ENCODE measurements around the gene GALNTL6.

GALNTL6 gene

GRCh38 chr4:172979332-172979731, 1166.1 kb downstream of the GALNTL6 start:
- TF ChIP-seq CTCF (IDR thresholded peaks at IDR 0.05; ENCODE audit: borderline replicate concordance, control extremely low read depth, extremely low read depth, insufficient read depth, missing control alignments), result no peak
- no peak for DNase-seq (ENCODE audit: low spot score)
- in situ Hi-C loops (cut with MboI; ENCODE audit: low sequenced_read_pairs, unreplicated experiment), result no loop called here

DNA sequence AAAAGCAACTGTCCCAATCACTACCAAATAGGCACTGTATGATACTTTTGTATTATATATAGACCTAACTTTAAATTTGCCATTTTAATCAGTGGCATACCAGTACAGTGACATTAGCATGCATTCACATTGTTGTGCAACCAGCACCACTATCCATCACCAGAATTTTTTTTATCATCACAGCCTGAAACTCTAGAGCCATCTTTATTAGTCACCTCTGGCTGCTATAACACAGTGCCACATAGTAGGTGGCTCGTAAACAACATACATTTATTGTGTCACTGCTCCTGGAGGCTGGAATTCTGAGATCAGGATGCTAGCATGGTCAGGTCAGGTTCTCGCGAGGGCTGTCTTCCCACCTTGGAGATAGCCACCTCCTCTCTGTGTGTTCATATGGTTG, 1167.0 kb downstream of the GALNTL6 start:
- in situ Hi-C loops (cut with MboI; ENCODE audit: low sequenced_read_pairs, unreplicated experiment), result no loop called here
- TF ChIP-seq CTCF (IDR thresholded peaks at IDR 0.05; ENCODE audit: borderline replicate concordance, control extremely low read depth, extremely low read depth, insufficient read depth, missing control alignments), result no peak
- DNase-seq (ENCODE audit: low spot score), result no peak

DNA sequence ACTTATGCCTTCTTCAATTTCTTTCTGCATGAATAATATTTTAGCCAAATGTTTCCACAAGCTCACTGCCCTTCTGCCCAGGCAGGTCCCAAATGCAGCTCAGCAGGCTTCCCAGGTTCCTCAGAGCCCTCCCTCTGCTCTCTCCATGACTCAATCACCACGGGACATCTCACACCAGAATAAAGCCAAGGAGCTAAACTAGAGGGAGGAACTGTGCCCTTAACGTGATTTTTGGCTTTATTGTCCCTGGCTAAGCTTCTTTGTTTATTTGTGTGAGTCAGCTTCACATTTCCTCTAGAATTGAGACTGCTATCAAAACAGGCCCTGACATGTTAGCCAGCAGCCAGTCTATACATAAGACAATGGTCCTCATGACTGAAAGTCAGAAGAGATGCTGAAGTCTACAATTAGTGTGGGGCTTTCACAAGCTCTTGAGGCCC, 1169.0 kb downstream of the GALNTL6 start:
- no peak for DNase-seq (ENCODE audit: low spot score)
- TF ChIP-seq CTCF (IDR thresholded peaks at IDR 0.05; ENCODE audit: borderline replicate concordance, control extremely low read depth, extremely low read depth, insufficient read depth, missing control alignments), result no peak
- in situ Hi-C loops (cut with MboI; ENCODE audit: low sequenced_read_pairs, unreplicated experiment), result no loop called here

DNA sequence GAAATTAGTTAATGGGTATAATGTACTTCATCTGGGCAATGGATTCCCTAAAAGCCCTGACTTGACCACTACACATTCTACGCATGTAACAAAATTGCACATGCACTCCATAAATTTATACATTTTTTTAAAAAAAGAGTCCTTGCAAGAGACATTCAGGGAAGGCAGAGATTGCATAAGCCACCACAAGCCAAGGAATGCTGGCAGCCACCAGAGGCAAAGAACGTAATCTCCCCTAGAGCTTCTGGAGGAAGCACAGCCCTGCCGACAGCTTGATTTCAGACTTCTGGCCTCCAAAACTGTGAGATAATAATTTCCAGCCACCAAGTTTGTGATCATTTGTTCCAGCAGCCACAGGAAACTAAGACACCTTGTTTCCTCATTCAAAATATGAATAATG, 1169.8 kb downstream of the GALNTL6 start:
- in situ Hi-C loops (cut with MboI; ENCODE audit: low sequenced_read_pairs, unreplicated experiment), result no loop called here
- no peak for DNase-seq (ENCODE audit: low spot score)
- TF ChIP-seq CTCF (IDR thresholded peaks at IDR 0.05; ENCODE audit: borderline replicate concordance, control extremely low read depth, extremely low read depth, insufficient read depth, missing control alignments), result no peak

DNA sequence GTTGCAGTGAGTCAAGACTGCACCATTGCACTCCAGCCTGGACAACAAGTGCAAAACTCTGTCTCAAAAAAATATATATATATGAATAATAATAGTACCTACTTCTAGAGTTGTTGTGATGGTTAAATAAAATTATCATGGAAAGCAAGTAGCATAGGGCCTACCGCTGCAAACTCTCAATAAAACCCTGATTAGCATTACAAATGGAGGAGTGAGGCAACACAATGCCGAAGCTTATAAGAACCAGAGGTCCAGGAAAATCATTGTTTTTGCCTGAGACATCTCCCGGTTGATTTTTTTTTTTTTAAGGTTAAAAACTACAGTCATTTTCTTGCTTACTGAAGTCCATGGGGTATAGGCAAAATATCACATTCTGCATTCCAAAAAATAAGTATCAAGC, 1170.4 kb downstream of the GALNTL6 start:
- in situ Hi-C loops (cut with MboI; ENCODE audit: low sequenced_read_pairs, unreplicated experiment), result no loop called here
- no peak for DNase-seq (ENCODE audit: low spot score)
- no peak for TF ChIP-seq CTCF (IDR thresholded peaks at IDR 0.05; ENCODE audit: borderline replicate concordance, control extremely low read depth, extremely low read depth, insufficient read depth, missing control alignments)

GRCh38 chr4:172985552-172985951, 1172.3 kb downstream of the GALNTL6 start:
- no peak for TF ChIP-seq CTCF (IDR thresholded peaks at IDR 0.05; ENCODE audit: borderline replicate concordance, control extremely low read depth, extremely low read depth, insufficient read depth, missing control alignments)
- no peak for DNase-seq (ENCODE audit: low spot score)
- in situ Hi-C loops (cut with MboI; ENCODE audit: low sequenced_read_pairs, unreplicated experiment), result no loop called here

- no peak for DNase-seq (ENCODE audit: low spot score)
- in situ Hi-C loops (cut with MboI; ENCODE audit: low sequenced_read_pairs, unreplicated experiment), result no loop called here
- no peak for TF ChIP-seq CTCF (IDR thresholded peaks at IDR 0.05; ENCODE audit: borderline replicate concordance, control extremely low read depth, extremely low read depth, insufficient read depth, missing control alignments)
These were observed 1172.9 kb downstream of the GALNTL6 start for GRCh38 chr4:172986114-172986513.

Data from GM13976 (cell line).